GM12878 (cell line): ENCODE data around the gene PHETA2. TPM values are rescaled to one million over a fixed set of nuclear protein-coding genes. Genes with fewer than 3 reads are reported as not detected.
A peak's percentile ranks its signal among the peaks of the same experiment; 100 is the strongest.

Source experiments
- ATAC-seq: fragments of 200-7000 bp; cut with Tn5 transposase; 3 replicates; pipeline ENCODE4 v1.9.1; 2020; ENCODE audit warnings: mild to moderate bottlenecking, moderate library complexity
- BruUV-seq: library from RNA; stranded (reverse); fragments of 400-500 nt; replicated peaks from 2 replicates; lab custom pipeline; 2021; lab: Mats Ljungman, UMichigan
- CTCF ChIA-PET: fragments of 300-600 bp; sonication (Branson Sonifier 250); formaldehyde crosslinking; extraction: SDS; loops from one replicate; lab custom pipeline; 2021; ENCODE audit warnings: inconsistent platforms; lab: Yijun Ruan, JAX
- POLR2A ChIA-PET: fragments of 350-600 bp; formaldehyde crosslinking; extraction: SDS; loops from one replicate; lab custom pipeline; 2021; ENCODE audit warnings: inconsistent platforms; lab: Charles Lee
- RAD21 ChIA-PET: fragments of 300-600 bp; sonication (Branson Sonifier 250); formaldehyde crosslinking; loops from one replicate; lab custom pipeline; 2023; ENCODE audit warnings: antibody characterized with exemption; ENCODE audit not compliant: unreplicated experiment; lab: Charles Lee
- SMC1A ChIA-PET: fragments of 300-600 bp; sonication (Branson Sonifier 250); formaldehyde crosslinking; loops from one replicate; lab custom pipeline; 2023; ENCODE audit not compliant: unreplicated experiment, uncharacterized antibody; lab: Charles Lee
- DNase-seq: peaks from one replicate; pipeline ENCODE4 v3.0.0-alpha.2; 2011; ENCODE audit warnings: low read depth, low spot score
- FAIRE-seq: peaks from 3 replicates; lab custom pipeline; 2011; peaks lifted over from hg19 to GRCh38; lab: Jason Lieb, UNC
- H2AFZ ChIP-seq: 2 replicates; pipeline ENCODE4 v1.6.0; 2011; ENCODE audit warnings: low read depth, low read length, control low read depth; ENCODE audit not compliant: control insufficient read depth
- H3K27ac ChIP-seq: 2 replicates; pipeline ENCODE4 v1.5.1; 2011; ENCODE audit warnings: control low read depth; ENCODE audit not compliant: control insufficient read depth, insufficient read depth
- H3K27me3 ChIP-seq, 2 experiments: replicated peaks in 1 of 2; 2 replicates each; pipeline versions ENCODE4 v1.6.0 to v1.6.1; 2011; ENCODE audit warnings: low read length in 1 of 2; ENCODE audit not compliant: control insufficient read depth in 2 of 2, insufficient read depth in 2 of 2
- H3K36me3 ChIP-seq, 2 experiments: 2 replicates each; pipeline ENCODE4 v1.5.1; 2011; ENCODE audit warnings: low read length in 1 of 2; ENCODE audit not compliant: control insufficient read depth in 2 of 2, insufficient read depth in 2 of 2
- H3K4me1 ChIP-seq: 2 replicates; pipeline ENCODE4 v1.6.1; 2011; ENCODE audit warnings: mild to moderate bottlenecking, low read length, moderate library complexity, mixed read lengths; ENCODE audit not compliant: control insufficient read depth, insufficient read depth
- H3K4me2 ChIP-seq: 2 replicates; pipeline ENCODE4 v1.6.0; 2011; ENCODE audit warnings: control low read depth; ENCODE audit not compliant: control insufficient read depth, insufficient read depth
- H3K4me3 ChIP-seq: fragments of 200-600 bp; sonication (generic); 2 replicates; pipeline ENCODE4 v1.5.1; 2016
- H3K79me2 ChIP-seq: 2 replicates; pipeline ENCODE4 v1.6.0; 2011; ENCODE audit warnings: low read length; ENCODE audit not compliant: control insufficient read depth, insufficient read depth
- H3K9ac ChIP-seq: 2 replicates; pipeline ENCODE4 v1.8.0; 2011; ENCODE audit warnings: low read length, control low read depth, mixed read lengths; ENCODE audit not compliant: control insufficient read depth, insufficient read depth
- H3K9me3 ChIP-seq: replicated peaks from 3 replicates; pipeline ENCODE4 v1.5.1; 2011; ENCODE audit warnings: mild to moderate bottlenecking, low read length; ENCODE audit not compliant: control insufficient read depth, insufficient read depth
- H4K20me1 ChIP-seq: 2 replicates; pipeline ENCODE4 v1.6.0; 2011; ENCODE audit not compliant: control insufficient read depth, insufficient read depth
- BCL3 ChIP-seq: IDR thresholded peaks from 2 replicates; pipeline ENCODE4 v1.6.1; 2011; ENCODE audit warnings: borderline replicate concordance, low read depth, mild to moderate bottlenecking, moderate library complexity, low read length; ENCODE audit not compliant: insufficient read depth, poor library complexity, severe bottlenecking
- ELK1 ChIP-seq: IDR thresholded peaks from 2 replicates; pipeline ENCODE4 v1.6.1; 2012; ENCODE audit warnings: low read depth, low read length, improper control_type of control experiment
- HCFC1 ChIP-seq: fragments of 150-350 bp; IDR thresholded peaks from 2 replicates; pipeline ENCODE4 v1.6.1; 2014; ENCODE audit warnings: low read length
- HDAC6 ChIP-seq: fragments of 200-600 bp; sonication (generic); IDR thresholded peaks from one replicate; pipeline ENCODE4 v1.8.0; 2017; ENCODE audit warnings: antibody characterized with exemption; ENCODE audit not compliant: unreplicated experiment
- IKZF2 ChIP-seq, 2 experiments: fragments of 450-650 bp; IDR thresholded peaks; 2 replicates each; pipeline ENCODE4 v1.6.1; 2017; ENCODE audit warnings: mild to moderate bottlenecking in 2 of 2, moderate library complexity in 2 of 2
- JUNB ChIP-seq: IDR thresholded peaks from 2 replicates; pipeline ENCODE4 v1.6.1; 2016; ENCODE audit warnings: antibody characterized with exemption, mild to moderate bottlenecking
- KAT2A ChIP-seq: conservative IDR thresholded peaks from 2 replicates; pipeline ENCODE4 v1.6.1; 2011; ENCODE audit warnings: low read depth, low read length; ENCODE audit not compliant: control insufficient read depth
- LARP7 ChIP-seq: fragments of 450-650 bp; IDR thresholded peaks from 2 replicates; pipeline ENCODE4 v1.6.1; 2017; ENCODE audit warnings: mild to moderate bottlenecking
- POLR2AphosphoS5 ChIP-seq: IDR thresholded peaks from 2 replicates; pipeline ENCODE4 v1.6.1; 2011; ENCODE audit warnings: mild to moderate bottlenecking, low read length, inconsistent platforms
- POU2F2 ChIP-seq: IDR thresholded peaks from 3 replicates; pipeline ENCODE4 v1.6.1; 2011; ENCODE audit warnings: low read depth, mild to moderate bottlenecking, low read length, borderline replicate concordance
- RB1 ChIP-seq: fragments of 450-650 bp; formaldehyde crosslinking; IDR thresholded peaks from 2 replicates; pipeline ENCODE4 v1.6.1; 2017; ENCODE audit warnings: mild to moderate bottlenecking, borderline replicate concordance
- RBBP5 ChIP-seq: fragments of 200-600 bp; sonication (generic); conservative IDR thresholded peaks from 2 replicates; pipeline ENCODE4 v1.6.1; 2016
- TBL1XR1 ChIP-seq: IDR thresholded peaks from 2 replicates; pipeline ENCODE4 v1.6.1; 2012; ENCODE audit warnings: low read depth, low read length, improper control_type of control experiment
- ZBTB40 ChIP-seq: fragments of 450-650 bp; IDR thresholded peaks from 2 replicates; pipeline ENCODE4 v1.6.1; 2016; ENCODE audit warnings: mild to moderate bottlenecking, moderate library complexity, borderline replicate concordance
- ZNF24 ChIP-seq: fragments of 450-650 bp; IDR thresholded peaks from 2 replicates; pipeline ENCODE4 v1.6.1; 2017; ENCODE audit warnings: antibody characterized with exemption, mild to moderate bottlenecking
- WGBS: methylation state at CpG from one replicate; pipeline ENCODE4 v1.1.6; 2016; ENCODE audit warnings: low lambda C conversion rate; ENCODE audit not compliant: insufficient replicate concordance, insufficient coverage; ENCODE audit errors: missing lambda C conversion rate; 5-methylcytosine and 5-hydroxymethylcytosine counted together
- in situ Hi-C: fragments of 300-500 bp; cut with MboI; formaldehyde crosslinking; loops from 9 replicates; pipeline ENCODE4 v1.14.3; 2018; ENCODE audit warnings: mixed read lengths
- intact Hi-C: fragments of 100-400 bp; cut with micrococcal nuclease; formaldehyde crosslinking; loops from one replicate; pipeline ENCODE4 v1.14.2; 2022; ENCODE audit not compliant: unreplicated experiment
- polyA plus RNA-seq, 11 experiments: library from polyadenylated mRNA; depleted of rRNA in 4 of 11; unstranded in 6 of 11; stranded (reverse) in 5 of 11; fragments of >200 nt; fragmentation: Nextera tagmentation in 4 of 11; fragmentation: Illumina TruSeq in 1 of 11; extraction: Ambion mirVana in 4 of 11; extraction: Trizol in 1 of 11; gene quantifications; 1 replicate in 1 of 11; 2 replicates in 10 of 11; pipeline versions ENCODE4 v1.2.1 to v1.2.3, GENCODE V29; 2011 to 2016; ENCODE audit warnings: inconsistent platforms in 2 of 11, missing spikeins in 2 of 11, low read depth in 1 of 11
- total RNA-seq, 4 experiments: library from RNA; depleted of rRNA in 3 of 4; stranded (reverse); fragments of >200 nt in 3 of 4; fragmentation: Illumina TruSeq in 1 of 4; extraction: Trizol in 1 of 4; gene quantifications; 2 replicates each; pipeline versions ENCODE4 v1.2.1 to v1.2.3, GENCODE V29; 2013 to 2021

The PHETA2 gene
- total and polyA plus RNA-seq, 10 of the 15 experiments (the other 5 are each of a cell fraction or from before 2014, with no cell fraction given) = 0.03 to 3.2 (median 1.7) TPM

- Histone ChIP-seq H3K27ac (peak within 1 kb of the TSS; percentile 87), H3K9ac (peak within 1 kb of the TSS; percentile 91), H2AFZ (peak within 1 kb of the TSS; percentile 88), H3K4me1 (0 out of 2 replicates have a peak, but pooled peaks cover 3% of the 10 kb centered on the region), H3K9me3 (peaks cover 2% of the 10 kb centered on the region; the same call in 2 of the 3 replicates), H3K36me3 (peaks cover 0 to 3% of the 10 kb centered on the region in 2 experiments; a peak in 2 of 4 replicates), H3K27me3 (no peaks in the 10 kb centered on the region), H3K79me2 (peaks cover 23% of the 10 kb centered on the region), H3K4me2 (peak within 1 kb of the TSS; percentile 96), H3K4me3 (peak within 1 kb of the TSS; percentile 82), H4K20me1 (no peaks in the 10 kb centered on the region)
- BruUV-seq = TSS peak; percentile 74
- ATAC-seq (peak; percentile 95), FAIRE-seq (peak; percentile 96), DNase-seq (peak; percentile 99)
- CTCF ChIA-PET = interaction anchor here (0.6 to 4.0 kb wide), 39 partner anchors 9 to 406 kb away, joined by 3 to 36 read pairs (median 4); partner anchors contain the start of genes SMDT1 and SMIM45
- SMC1A ChIA-PET = interaction anchor here (0.9 to 4.3 kb wide), 25 partner anchors 9 to 383 kb away, joined by 3 to 29 read pairs (median 5); partner anchors contain the start of gene SMDT1
- 1% methylated on average over 71 of the region's 71 CpGs for WGBS
- intact Hi-C loops (loop anchor here (1.0 to 10.0 kb wide), 3 partner anchors 124 to 524 kb away; partner anchors contain the start of gene POLDIP3), in situ Hi-C loops (no loop called here)
- POLR2A ChIA-PET = interaction anchor here (0.6 to 4.6 kb wide), 19 partner anchors 12 to 524 kb away, joined by 3 to 47 read pairs (median 3); partner anchors contain the start of genes NAGA, POLDIP3 and SMDT1
- RAD21 ChIA-PET = interaction anchor here (0.6 to 5.6 kb wide), 28 partner anchors 11 to 523 kb away, joined by 3 to 32 read pairs (median 4); partner anchors contain the start of genes CENPM, NFAM1, SMDT1 and SMIM45
- peak; percentile 34; the same call in 1 of the 2 replicates for TF ChIP-seq ELK1
- no peak for TF ChIP-seq RBBP5
- TF ChIP-seq KAT2A = no peak
- TF ChIP-seq BCL3 = peak; percentile 57
- TF ChIP-seq HCFC1 = peak; percentile 26; the same call in 1 of the 2 replicates
- TF ChIP-seq POU2F2 = peak; percentile 50; the same call in 1 of the 3 replicates
- TF ChIP-seq JUNB = no peak
- peak; percentile 57 for TF ChIP-seq TBL1XR1
- TF ChIP-seq ZBTB40 = peak; percentile 44; the same call in 1 of the 2 replicates
- TF ChIP-seq IKZF2 (IDR thresholded peaks at IDR 0.05) = peak in 1 of 2 experiments; percentile 61; a peak in 2 of 4 replicates
- TF ChIP-seq ZNF24 = peak; percentile 21; the same call in 1 of the 2 replicates
- peak; percentile 7; the same call in 1 of the 2 replicates for TF ChIP-seq RB1
- TF ChIP-seq LARP7 = peak; percentile 19; the same call in 1 of the 2 replicates
- peak; percentile 94 for TF ChIP-seq POLR2AphosphoS5
- TF ChIP-seq HDAC6 = peak; percentile 54
These were observed 16.8 kb downstream of the PHETA2 start, which contains the start of gene NDUFA6 for GRCh38 chr22:42090596-42091454. Gene NDUFA6, minus strand, starts transcription at chr22:42090772. Its CDS starts 28 bp downstream, at chr22:42090744.
